ENCODE measurements around the gene ETV3.

ETV3 gene

GRCh38 chr1:157115851-157116736 lies 22.1 kb downstream of the ETV3 start:
- in situ Hi-C loops (cut with MboI; ENCODE audit: low sequenced_read_pairs, unreplicated experiment), result no loop called here
- no peak for DNase-seq (ENCODE audit: low spot score)
- TF ChIP-seq CTCF (IDR thresholded peaks at IDR 0.05; ENCODE audit: borderline replicate concordance, control extremely low read depth, extremely low read depth, insufficient read depth, missing control alignments), result no peak

GRCh38 chr1:157115429-157115838 lies 22.8 kb downstream of the ETV3 start:
- in situ Hi-C loops (cut with MboI; ENCODE audit: low sequenced_read_pairs, unreplicated experiment), result no loop called here
- no peak for DNase-seq (ENCODE audit: low spot score)

GRCh38 chr1:157114183-157115121 lies 23.7 kb downstream of the ETV3 start:
- no peak for DNase-seq (ENCODE audit: low spot score)
- in situ Hi-C loops (cut with MboI; ENCODE audit: low sequenced_read_pairs, unreplicated experiment), result no loop called here
- no peak for TF ChIP-seq CTCF (IDR thresholded peaks at IDR 0.05; ENCODE audit: borderline replicate concordance, control extremely low read depth, extremely low read depth, insufficient read depth, missing control alignments)

More at GRCh38 chr1:157115429-157115838, 22.8 kb downstream of the ETV3 start:
- no peak for TF ChIP-seq CTCF (IDR thresholded peaks at IDR 0.05; ENCODE audit: borderline replicate concordance, control extremely low read depth, extremely low read depth, insufficient read depth, missing control alignments)

- in situ Hi-C loops (cut with MboI; ENCODE audit: low sequenced_read_pairs, unreplicated experiment), result no loop called here
- TF ChIP-seq CTCF (IDR thresholded peaks at IDR 0.05; ENCODE audit: borderline replicate concordance, control extremely low read depth, extremely low read depth, insufficient read depth, missing control alignments), result no peak
- no peak for DNase-seq (ENCODE audit: low spot score)
Observed at GRCh38 chr1:157113631-157114030, 24.6 kb downstream of the ETV3 start.

GRCh38 chr1:157113106-157113505 lies 25.1 kb downstream of the ETV3 start:
- no peak for DNase-seq (ENCODE audit: low spot score)
- TF ChIP-seq CTCF (IDR thresholded peaks at IDR 0.05; ENCODE audit: borderline replicate concordance, control extremely low read depth, extremely low read depth, insufficient read depth, missing control alignments), result no peak
- in situ Hi-C loops (cut with MboI; ENCODE audit: low sequenced_read_pairs, unreplicated experiment), result no loop called here

GRCh38 chr1:157112186-157112867 lies 25.9 kb downstream of the ETV3 start:
- in situ Hi-C loops (cut with MboI; ENCODE audit: low sequenced_read_pairs, unreplicated experiment), result no loop called here
- no peak for TF ChIP-seq CTCF (IDR thresholded peaks at IDR 0.05; ENCODE audit: borderline replicate concordance, control extremely low read depth, extremely low read depth, insufficient read depth, missing control alignments)
- DNase-seq (ENCODE audit: low spot score), result no peak
